ENCODE results near the gene OAS3.
"Not testable (repeated sequence)": the region's sequence is repeated elsewhere in the genome, so short reads cannot be mapped to it uniquely, and the experiment has no call there.

Gene OAS3

GRCh38 chr12:112926416-112927033 is 11.7 kb upstream of the OAS3 start:
- not testable (repeated sequence) for DNase-seq

DNA sequence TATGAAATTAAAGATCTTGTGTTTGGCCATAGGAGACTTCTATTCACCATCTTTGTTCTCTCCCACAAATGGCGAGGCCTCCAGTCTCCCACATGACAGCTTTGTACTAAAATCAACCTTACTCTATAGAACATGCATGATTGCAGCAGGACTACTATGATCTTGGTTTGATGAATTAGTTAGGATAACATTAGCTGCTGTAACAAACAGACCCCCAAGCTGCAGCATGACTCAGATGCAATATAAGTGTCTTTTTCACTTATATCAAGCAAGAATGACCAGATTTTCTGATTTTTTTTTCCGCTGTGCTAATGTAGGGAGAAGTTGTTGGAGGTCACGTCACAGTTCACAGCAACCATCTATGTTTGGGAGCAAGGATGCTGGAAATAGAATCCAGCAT is 10.8 kb upstream of the OAS3 start:
- DNase-seq = no peak

GRCh38 chr12:112927925-112928324 is 10.3 kb upstream of the OAS3 start:
- DNase-seq = no peak

DNA sequence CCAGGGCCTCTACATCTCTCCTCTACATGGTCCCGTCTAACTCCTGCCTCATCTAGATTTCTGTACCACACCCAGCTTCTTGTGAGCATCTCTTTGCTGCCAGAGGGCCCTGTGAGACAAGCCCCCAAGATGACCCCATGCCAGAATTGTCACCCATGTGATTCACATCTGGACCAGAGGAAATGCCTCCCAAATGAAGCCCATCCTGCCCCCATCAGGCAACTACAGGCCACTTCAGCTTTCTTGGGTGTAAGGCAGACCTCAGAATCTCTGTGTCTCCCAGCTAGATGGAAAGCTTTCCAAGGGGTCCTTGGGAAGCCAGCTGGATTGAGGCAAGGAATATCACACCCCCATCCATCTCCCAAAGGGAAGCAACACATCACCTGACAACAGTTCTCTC is 9.3 kb upstream of the OAS3 start:
- no peak for DNase-seq

DNA sequence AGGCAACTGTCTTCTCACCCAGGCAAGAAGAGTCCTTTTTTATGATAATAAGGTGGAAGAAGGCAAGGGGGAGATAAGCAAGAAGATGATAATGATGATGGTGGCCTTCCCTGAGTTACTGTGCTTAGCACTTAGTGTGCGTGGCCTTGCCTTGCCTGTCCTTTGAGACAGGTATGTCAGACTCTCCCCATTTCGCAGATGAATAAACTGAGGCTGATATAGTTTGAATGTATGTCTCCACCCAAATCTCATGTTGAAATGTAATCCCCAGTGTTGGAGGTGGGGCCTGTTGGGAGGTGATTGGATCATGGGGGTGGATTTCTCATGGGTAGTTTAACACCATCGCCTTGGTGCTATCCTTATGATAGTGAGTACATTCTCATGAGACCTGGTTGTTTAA is 8.6 kb upstream of the OAS3 start:
- DNase-seq = no peak

DNA sequence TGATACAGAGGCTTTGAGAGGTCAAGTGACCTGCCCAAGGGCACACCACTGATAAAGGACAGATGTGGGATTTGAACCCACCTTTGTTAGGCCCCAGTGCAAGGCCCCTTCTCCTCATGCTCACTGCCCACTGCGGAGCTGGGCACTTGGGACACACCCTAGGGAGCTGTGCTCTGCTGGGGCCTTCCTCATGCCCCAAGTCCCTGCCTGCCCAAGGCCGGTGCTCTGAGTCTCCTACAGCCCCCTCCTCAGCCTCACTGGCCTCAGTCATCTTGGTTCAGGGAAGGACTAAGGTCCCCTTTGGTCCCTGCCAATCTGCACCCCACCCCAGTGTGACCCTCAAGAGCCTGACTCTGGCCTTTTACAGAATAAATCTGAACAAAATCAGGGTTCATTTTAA is 7.9 kb upstream of the OAS3 start:
- no peak for DNase-seq

- DNase-seq = no peak
Measured at GRCh38 chr12:112932485-112933128, 5.7 kb upstream of the OAS3 start.

DNA sequence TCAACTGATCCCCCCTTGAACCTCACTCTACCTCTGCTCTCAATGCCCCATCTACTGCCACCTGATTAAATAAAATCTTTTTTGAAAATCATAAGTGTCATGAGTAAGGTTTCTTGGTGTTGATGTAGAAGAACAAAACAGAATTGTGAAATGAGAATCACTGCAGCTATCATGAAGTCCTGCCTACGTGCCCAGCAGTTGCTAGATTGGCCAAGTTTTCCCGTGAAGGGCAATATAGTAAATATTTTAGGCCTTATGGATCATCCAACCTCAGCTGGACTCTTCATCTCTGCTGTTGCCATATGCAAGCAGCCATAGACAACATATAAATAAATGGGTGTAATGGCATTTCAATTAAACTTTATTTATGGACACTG is 5.2 kb upstream of the OAS3 start:
- no peak for DNase-seq

GRCh38 chr12:112936264-112936663 is 2.0 kb upstream of the OAS3 start:
- DNase-seq = no peak

GRCh38 chr12:112936927-112937326 is 1.3 kb upstream of the OAS3 start:
- DNase-seq = no peak

GRCh38 chr12:112938751-112939150 is 477 bp downstream of the OAS3 start:
- no peak for DNase-seq

DNA sequence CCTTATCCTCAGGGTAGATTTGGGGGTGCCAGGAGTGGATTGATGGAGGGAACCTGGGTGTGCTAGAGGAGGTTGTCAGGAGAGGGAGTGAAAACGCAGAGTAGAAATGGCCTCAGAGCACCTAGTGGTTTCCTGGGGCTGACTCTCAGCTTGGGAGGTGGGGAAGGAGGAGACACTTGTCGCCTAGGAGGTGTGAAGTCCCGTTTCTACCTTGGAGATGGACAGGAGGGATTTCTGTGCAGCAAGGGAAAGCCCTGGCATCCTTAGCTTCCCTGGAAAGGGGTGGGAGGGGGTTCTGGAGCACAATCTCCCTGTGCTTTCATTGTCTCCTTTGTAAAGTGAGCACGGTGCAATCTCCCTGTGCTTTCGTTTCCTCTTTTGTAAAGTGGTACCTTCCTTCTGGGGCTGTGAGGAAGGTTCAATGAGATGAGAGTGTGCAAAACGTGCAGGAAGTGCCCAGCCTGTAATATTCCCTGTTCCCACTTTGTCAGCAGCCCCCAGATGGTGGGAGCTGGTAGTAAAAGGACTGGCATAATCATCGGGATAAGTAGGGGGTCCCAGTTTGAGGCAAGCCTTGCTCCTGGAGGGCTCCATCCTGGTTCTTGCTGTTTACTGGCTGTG is 1.6 kb downstream of the OAS3 start:
- DNase-seq = no peak

DNA sequence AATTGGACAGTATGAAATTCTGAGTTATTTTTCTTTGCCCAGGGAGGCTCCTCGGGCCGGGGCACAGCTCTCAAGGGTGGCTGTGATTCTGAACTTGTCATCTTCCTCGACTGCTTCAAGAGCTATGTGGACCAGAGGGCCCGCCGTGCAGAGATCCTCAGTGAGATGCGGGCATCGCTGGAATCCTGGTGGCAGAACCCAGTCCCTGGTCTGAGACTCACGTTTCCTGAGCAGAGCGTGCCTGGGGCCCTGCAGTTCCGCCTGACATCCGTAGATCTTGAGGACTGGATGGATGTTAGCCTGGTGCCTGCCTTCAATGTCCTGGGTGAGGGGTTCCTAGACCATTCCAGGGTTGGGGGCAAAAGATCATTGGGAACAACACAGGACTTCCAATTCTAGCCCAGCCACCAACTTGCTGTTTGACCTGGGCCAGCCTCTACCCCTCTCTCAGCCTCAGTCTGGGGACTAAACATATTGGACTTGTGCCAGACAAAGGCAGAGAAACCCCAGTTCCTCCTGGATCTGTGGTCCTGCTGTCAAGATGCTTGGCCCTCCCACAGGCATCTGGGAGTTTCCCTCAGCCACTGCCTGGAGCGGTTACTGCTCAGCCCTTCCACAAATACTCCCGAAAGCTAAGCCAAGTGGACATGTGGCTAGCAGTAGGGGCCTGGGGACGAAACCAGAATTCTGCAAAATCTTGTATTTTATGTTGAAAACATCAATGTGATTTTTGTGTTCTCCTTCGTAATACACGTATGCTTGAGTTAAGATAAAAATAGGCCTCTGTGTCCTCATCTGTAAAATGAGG is 3.5 kb downstream of the OAS3 start:
- no peak for DNase-seq

DNA sequence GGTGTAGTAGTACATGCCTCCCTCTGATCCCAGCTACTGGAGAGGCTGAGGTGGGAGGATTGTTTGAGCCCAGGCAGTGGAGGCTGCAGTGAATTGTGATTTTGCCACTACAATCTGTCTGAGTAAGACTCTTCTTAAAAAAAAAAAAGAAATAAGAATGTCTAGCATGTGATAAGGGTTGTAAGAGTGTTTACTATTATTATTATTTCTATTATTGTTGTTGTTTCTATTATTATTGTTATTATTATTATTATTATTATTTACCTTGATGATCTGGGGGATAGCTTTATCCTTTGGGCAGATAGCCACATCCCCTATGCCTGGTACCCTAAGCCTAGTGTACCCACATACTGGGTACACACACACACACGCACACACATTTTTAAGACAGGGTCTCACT is 4.3 kb downstream of the OAS3 start:
- no peak for DNase-seq

- no peak for DNase-seq
Measured at GRCh38 chr12:112944024-112944690, 5.9 kb downstream of the OAS3 start.

- no peak for DNase-seq
Measured at GRCh38 chr12:112945515-112945914, 7.2 kb downstream of the OAS3 start.

- no peak for DNase-seq
Measured at GRCh38 chr12:112946236-112947000, 8.1 kb downstream of the OAS3 start.

- DNase-seq = no peak
Measured at GRCh38 chr12:112947314-112947713, 9.0 kb downstream of the OAS3 start.

GRCh38 chr12:112947761-112948160 is 9.5 kb downstream of the OAS3 start:
- no peak for DNase-seq

DNA sequence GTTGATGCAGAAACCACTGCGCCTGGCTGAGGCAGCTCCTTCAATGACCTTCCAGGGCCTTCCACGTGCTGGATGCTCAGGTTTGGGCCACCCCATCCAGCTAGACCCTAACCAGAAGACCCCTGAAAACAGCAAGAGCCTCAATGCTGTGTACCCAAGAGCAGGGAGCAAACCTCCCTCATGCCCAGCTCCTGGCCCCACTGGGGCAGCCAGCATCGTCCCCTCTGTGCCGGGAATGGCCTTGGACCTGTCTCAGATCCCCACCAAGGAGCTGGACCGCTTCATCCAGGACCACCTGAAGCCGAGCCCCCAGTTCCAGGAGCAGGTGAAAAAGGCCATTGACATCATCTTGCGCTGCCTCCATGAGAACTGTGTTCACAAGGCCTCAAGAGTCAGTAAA is 10.5 kb downstream of the OAS3 start:
- DNase-seq = no peak

DNA sequence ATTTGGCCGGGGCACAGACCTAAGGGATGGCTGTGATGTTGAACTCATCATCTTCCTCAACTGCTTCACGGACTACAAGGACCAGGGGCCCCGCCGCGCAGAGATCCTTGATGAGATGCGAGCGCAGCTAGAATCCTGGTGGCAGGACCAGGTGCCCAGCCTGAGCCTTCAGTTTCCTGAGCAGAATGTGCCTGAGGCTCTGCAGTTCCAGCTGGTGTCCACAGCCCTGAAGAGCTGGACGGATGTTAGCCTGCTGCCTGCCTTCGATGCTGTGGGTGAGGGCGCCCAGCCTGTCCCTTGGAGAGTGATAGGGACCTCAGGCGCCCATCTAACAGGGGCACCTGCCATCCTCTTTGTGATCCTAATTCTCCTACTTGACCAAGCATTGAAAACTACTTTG is 12.4 kb downstream of the OAS3 start:
- DNase-seq = no peak

DNA sequence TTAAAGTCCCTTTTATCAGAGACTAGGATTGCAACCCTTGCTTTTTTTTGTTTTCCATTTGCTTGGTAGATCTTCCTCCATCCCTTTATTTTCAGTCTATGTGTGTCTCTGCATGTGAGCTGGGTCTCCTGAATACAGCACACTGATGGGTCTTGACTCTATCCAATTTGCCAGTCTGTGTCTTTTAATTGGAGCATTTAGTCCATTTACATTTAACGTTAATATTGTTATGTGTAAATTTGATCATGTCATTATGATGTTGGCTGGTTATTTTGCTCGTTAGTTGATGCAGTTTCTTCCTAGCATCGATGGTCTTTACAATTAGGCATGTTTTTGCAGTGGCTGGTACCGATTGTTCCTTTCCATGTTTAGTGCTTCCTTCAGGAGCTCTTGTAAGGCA is 18.9 kb downstream of the OAS3 start:
- not testable (repeated sequence) for DNase-seq

- DNase-seq = no peak
Measured at GRCh38 chr12:112961074-112961473, 22.8 kb downstream of the OAS3 start.

Measured in activated CD4-positive, CD25-positive, alpha-beta regulatory T cell treated with anti-CD3 and anti-CD28 coated beads, Interleukin-2, amount 50 U/mL, for 72 hours (primary cell).